ENCODE data around the gene TSPAN9. TPM values are rescaled to one million over a fixed set of nuclear protein-coding genes. Genes with fewer than 3 reads are reported as not detected.

The TSPAN9 gene
- total RNA-seq, 2 donors from 2014 or later = 39.5 to 50.2 TPM

DNA sequence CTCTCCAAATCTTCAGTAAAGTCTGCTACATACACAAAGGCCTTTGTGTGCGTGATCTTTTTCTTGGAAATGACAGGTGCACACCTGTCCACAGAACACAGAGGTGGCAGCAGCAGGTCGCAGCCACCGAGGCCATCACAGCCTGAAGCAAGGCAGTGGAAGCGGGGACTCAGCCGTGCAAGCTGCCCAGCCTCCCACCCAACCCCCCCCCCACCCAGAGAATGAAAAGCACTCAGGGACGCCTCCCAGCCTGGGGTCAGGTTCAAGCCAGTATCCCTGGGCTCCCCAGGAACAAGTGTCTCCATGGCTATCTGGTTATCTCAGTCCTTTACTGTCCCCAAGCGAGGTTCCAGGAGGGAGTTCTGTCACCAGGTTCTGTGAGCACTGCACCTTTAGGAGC lies 31.2 kb upstream of the TSPAN9 start:
- no peak for DNase-seq (ENCODE audit: low spot score)
- TF ChIP-seq, protein P1, sequence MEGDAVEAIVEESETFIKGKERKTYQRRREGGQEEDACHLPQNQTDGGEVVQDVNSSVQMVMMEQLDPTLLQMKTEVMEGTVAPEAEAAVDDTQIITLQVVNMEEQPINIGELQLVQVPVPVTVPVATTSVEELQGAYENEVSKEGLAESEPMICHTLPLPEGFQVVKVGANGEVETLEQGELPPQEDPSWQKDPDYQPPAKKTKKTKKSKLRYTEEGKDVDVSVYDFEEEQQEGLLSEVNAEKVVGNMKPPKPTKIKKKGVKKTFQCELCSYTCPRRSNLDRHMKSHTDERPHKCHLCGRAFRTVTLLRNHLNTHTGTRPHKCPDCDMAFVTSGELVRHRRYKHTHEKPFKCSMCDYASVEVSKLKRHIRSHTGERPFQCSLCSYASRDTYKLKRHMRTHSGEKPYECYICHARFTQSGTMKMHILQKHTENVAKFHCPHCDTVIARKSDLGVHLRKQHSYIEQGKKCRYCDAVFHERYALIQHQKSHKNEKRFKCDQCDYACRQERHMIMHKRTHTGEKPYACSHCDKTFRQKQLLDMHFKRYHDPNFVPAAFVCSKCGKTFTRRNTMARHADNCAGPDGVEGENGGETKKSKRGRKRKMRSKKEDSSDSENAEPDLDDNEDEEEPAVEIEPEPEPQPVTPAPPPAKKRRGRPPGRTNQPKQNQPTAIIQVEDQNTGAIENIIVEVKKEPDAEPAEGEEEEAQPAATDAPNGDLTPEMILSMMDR (IDR thresholded peaks at IDR 0.05) = no peak
- ATAC-seq (ENCODE audit: insufficient number of reproducible peaks, low FRiP score, low read depth) = no peak
- no peaks in the 10 kb centered on the region for H3K36me3 ChIP-seq
- H3K27ac ChIP-seq = no peak overlapping the region
- H3K9me3 ChIP-seq = no peaks in the 10 kb centered on the region
- H3K4me3 ChIP-seq = no peak overlapping the region
- no peaks in the 10 kb centered on the region for H3K27me3 ChIP-seq (replicated peaks; ENCODE audit: insufficient read depth)
- peaks cover 4 to 14% of the 10 kb centered on the region in 2 donors for H3K4me1 ChIP-seq (ENCODE audit: control insufficient read depth in 1 of 2, low read depth in 2 of 2)

DNA sequence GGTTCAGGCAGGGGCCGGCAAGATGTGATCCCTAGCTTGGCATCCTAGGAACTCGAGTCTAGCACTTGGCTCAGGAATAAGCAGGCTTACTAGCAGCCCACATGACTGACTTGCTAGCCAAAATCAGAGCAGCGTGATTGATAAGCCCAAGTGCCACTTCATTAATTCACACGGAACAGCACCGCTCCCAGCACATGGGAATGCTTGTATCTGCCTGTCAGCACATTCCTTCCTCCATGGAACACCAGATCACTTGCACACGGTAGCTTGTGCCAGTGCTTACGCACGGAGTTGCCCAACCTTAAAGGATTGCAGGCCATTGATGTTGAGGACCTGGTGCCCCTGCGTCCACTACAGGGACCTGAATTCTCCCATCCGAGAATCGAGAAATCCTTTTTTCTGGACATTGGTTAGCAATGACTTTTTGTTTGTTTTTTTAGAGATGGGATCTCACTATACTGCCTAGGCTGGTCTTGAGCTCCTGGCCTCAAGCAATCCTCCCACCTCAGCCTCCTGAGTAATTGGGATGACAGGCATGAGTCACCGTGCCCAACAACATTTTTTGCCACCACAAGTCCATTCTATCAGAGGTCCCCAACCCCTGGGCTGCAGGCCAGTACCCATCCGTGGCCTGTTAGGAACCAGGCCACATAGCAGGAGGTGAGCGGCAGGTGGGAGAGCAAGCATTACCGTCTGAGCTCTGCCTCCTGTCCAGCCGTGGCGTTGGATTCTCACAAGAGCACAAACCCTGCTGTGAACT lies 30.6 kb upstream of the TSPAN9 start:
- no peaks in the 10 kb centered on the region for H3K27me3 ChIP-seq (replicated peaks; ENCODE audit: insufficient read depth)
- no peak overlapping the region for H3K27ac ChIP-seq
- ATAC-seq (ENCODE audit: insufficient number of reproducible peaks, low FRiP score, low read depth) (no peak), DNase-seq (ENCODE audit: low spot score) (no peak)
- H3K4me1 ChIP-seq (ENCODE audit: control insufficient read depth in 1 of 2, low read depth in 2 of 2) = peaks cover 4 to 13% of the 10 kb centered on the region in 2 donors
- H3K4me3 ChIP-seq = no peak overlapping the region
- TF ChIP-seq, protein P1 (IDR thresholded peaks at IDR 0.05) = no peak
- no peaks in the 10 kb centered on the region for H3K36me3 ChIP-seq
- no peaks in the 10 kb centered on the region for H3K9me3 ChIP-seq

DNA sequence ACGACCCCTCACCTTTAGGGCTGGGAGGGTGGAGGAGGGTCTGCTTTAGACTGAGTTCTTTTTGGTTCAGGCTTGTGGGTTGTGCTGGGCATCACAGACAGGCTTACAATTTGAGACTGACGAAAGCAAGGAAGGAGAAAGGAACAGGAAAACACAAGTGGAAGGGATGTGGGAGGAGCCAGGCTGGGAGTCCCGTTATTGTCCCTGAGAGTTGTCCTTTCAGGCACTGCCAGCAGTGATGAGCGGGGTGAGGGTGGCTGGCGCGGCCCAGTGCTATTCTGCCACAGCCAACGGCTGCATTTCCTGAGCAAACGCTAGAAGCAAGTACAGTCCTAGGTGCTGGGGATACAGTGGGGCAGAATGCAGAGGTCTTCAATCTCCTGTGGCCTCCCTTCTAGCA lies 29.2 kb upstream of the TSPAN9 start:
- ATAC-seq (ENCODE audit: insufficient number of reproducible peaks, low FRiP score, low read depth) = no peak
- H3K4me3 ChIP-seq = no peak overlapping the region
- H3K36me3 ChIP-seq = no peaks in the 10 kb centered on the region
- no peaks in the 10 kb centered on the region for H3K27me3 ChIP-seq (replicated peaks; ENCODE audit: insufficient read depth)
- TF ChIP-seq, protein P1 (IDR thresholded peaks at IDR 0.05) = no peak
- no peak for DNase-seq (ENCODE audit: low spot score)
- H3K9me3 ChIP-seq = no peaks in the 10 kb centered on the region
- no peak overlapping the region for H3K27ac ChIP-seq
- H3K4me1 ChIP-seq (ENCODE audit: control insufficient read depth in 1 of 2, low read depth in 2 of 2) = peaks cover 0 to under 1% of the 10 kb centered on the region in 2 donors

DNA sequence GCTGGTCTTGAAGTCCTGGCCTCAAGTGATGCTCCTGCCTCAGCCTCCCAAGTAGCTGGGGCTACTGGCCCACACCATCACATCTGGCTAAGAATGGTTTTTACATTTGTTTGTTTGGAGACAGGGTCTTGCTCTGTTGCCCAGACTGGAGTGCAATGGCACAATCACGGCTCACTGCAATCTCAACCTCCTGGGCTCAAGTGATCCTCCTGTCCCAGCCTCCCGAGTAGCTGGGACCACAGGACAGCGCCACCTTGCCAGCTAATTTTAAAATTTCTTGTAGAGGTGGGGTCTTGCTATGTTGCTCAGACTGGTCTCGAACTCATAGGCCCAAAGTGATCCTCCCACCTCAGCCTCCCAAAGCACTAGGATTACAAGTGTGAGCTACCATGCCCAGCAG lies 28.6 kb upstream of the TSPAN9 start:
- Histone ChIP-seq H3K27me3 (replicated peaks; ENCODE audit: insufficient read depth) (no peaks in the 10 kb centered on the region), H3K36me3 (no peaks in the 10 kb centered on the region), H3K4me1 (ENCODE audit: control insufficient read depth in 1 of 2, low read depth in 2 of 2) (no peaks in the 10 kb centered on the region), H3K9me3 (no peaks in the 10 kb centered on the region), H3K27ac (no peak overlapping the region), H3K4me3 (no peak overlapping the region)
- no peak for ATAC-seq (ENCODE audit: insufficient number of reproducible peaks, low FRiP score, low read depth)
- no peak for DNase-seq (ENCODE audit: low spot score)
- TF ChIP-seq, protein P1 (IDR thresholded peaks at IDR 0.05) = no peak

DNA sequence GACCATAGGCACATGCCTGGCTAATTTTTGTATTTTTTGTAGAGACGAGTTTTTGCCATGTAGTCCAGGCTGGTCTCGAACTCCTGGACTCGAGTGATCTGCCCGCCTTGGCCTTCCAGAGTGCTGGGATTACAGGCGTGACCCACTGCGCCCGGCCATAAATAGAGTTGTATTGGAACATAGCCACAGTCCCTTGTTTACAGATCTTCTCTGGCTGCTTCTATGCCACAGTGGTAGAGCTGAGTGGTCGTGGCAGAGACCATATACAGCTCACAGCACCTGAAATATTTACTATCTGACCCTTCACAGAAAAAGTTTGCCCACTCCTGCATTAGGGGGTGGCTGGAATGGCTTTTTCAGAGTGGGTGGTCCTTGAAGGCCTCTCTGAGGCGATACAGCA lies 28.0 kb upstream of the TSPAN9 start:
- H3K27me3 ChIP-seq (replicated peaks; ENCODE audit: insufficient read depth) = no peaks in the 10 kb centered on the region
- DNase-seq (ENCODE audit: low spot score) (no peak), ATAC-seq (ENCODE audit: insufficient number of reproducible peaks, low FRiP score, low read depth) (no peak)
- H3K36me3 ChIP-seq = no peaks in the 10 kb centered on the region
- TF ChIP-seq, protein P1 (IDR thresholded peaks at IDR 0.05) = no peak
- no peaks in the 10 kb centered on the region for H3K9me3 ChIP-seq
- H3K4me1 ChIP-seq (ENCODE audit: control insufficient read depth in 1 of 2, low read depth in 2 of 2) = no peaks in the 10 kb centered on the region
- no peak overlapping the region for H3K27ac ChIP-seq
- no peak overlapping the region for H3K4me3 ChIP-seq

Measured in thoracic aorta (tissue), 2 donors.